Measurements from ENCODE around the gene FOXK1.

The FOXK1 gene

DNA sequence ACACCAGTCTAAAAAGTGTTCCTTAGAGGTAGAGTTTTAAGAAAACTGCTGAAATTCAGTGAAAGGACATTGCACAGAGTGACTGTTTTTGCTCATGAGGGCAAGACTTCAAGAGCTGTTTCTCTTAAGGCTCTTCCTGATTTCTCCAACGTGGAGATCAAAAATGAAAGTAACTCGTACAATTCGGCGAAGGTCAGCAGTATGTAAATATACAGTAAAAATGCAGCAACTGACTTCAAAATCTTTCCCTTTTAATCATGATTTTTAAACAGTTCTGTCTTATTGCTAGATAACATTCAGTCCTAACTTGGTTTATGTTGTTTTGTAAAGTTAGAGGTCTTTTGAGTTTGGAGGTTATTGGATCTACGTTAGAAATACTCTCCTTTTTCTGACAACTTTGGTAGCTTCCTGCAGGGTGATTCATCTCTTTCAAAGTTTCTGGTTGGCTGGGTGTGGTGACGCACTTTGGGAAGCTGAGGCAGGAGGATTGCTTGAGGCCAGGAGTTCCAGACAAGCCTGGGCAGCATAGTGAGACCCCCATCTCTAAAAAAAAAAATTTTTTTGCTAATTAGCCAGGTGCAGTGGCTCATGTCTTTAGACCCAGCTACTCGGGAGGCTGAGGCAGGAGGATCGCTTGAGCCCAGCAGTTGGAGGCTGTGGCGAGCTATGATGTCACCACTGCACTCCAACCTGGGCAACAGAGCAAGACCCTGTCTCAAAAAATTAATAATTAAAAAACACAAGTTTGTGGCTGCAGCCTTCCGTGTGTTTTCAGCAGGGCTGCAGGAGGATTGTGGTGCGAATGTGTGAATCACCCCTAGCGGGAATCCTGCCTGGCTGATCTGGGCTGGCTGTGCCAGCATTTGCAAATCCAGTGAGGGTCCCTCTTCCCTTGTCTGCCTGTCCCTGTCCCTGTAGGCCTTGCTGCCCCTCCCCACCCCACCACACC is 64.2 kb downstream of the FOXK1 start:
- no peak for DNase-seq

GRCh38 chr7:4747013-4747412 is 64.9 kb downstream of the FOXK1 start:
- no peak for DNase-seq

- DNase-seq = no peak
Measured at GRCh38 chr7:4747746-4748145, 65.7 kb downstream of the FOXK1 start.

- no peak for DNase-seq
Measured at GRCh38 chr7:4748231-4748681, 66.2 kb downstream of the FOXK1 start.

- DNase-seq = no peak
Measured at GRCh38 chr7:4749363-4749762, 67.3 kb downstream of the FOXK1 start.

- no peak for DNase-seq
Measured at GRCh38 chr7:4749798-4750197, 67.7 kb downstream of the FOXK1 start.

DNA sequence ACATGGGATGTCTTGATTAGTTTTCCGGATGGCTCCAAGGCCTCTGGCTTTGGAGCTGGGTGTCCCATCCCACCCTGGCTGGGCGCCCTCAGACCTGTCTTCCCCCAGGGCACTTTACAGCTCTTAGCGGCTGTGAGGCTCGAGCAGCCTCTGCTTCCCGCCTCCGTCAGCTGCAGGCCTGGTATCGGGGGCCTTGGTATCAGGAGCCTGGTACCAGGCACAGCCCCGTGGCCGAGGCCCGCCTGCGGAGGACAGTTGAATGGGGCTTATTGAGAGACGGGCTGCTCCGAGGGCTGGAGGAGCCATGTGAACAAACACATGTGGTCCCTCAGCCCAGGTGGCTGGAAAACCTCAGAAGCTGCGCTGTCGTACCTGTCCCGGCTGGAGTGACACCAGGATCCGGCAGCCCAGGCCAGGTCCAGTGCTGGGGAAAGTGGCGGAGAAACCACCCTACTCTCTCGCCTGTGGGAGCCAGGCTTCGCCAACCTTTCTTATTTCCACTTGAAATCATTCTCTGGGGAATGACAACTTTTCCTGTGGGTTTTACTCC is 69.4 kb downstream of the FOXK1 start:
- DNase-seq = no peak

DNA sequence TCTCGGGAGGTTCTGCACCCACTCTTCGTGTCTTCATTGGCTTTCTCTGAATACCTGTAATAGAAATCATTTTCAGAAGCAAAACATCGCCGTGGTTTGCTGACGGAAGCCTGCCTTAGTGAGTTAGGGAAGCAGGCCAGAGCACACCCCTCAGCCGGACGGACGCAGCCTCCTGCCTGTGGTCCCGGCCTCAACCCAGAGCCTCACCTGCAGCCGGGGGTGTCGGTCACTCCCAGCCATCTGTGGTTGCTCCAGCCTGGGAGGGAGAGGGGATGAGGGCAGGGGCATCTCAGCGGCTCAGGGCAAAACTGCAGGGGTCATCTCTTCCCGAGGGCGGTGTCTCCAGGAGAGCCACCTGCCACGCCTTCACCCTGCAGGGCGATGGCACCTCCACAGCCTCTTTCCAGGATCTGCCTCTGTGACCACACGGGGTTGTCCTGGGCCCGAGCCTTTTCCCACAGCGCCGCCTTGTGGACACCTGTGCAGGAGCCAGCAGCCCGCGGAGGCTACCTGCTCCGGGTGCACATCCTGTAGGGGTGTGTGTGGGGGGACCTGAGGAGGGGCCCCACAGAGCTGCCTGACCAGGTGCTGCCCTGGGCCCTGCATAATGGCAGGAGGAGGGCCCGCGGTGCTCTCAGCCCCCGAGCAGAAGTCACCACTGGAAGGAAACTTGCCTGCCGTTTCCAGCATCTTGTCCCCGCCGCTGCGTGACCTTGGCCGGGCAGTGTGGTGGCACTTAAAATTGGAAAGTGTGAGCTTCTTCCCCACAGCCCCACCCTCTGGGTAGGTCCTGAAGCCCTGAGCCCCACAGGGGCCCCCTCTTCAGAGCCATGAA is 71.7 kb downstream of the FOXK1 start:
- no peak for DNase-seq

- no peak for DNase-seq
Measured at GRCh38 chr7:4754433-4755010, 72.4 kb downstream of the FOXK1 start.

DNA sequence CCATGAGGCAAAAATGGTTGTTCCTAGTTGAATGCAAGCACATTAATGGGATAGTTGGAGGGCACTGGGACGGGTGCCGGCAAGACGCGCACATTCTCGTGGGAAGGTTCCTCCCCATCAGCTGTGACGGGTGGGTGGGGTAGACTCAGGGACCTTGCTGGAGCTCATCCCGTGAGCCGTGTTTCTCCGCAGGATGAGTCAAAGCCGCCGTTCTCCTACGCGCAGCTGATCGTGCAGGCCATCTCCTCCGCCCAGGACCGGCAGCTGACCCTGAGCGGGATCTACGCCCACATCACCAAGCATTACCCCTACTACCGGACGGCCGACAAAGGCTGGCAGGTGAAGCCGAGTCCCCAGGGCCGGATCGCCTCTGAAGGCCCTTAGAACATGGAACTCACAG is 73.0 kb downstream of the FOXK1 start:
- DNase-seq = no peak

GRCh38 chr7:4758111-4758510 is 76.0 kb downstream of the FOXK1 start:
- no peak for DNase-seq

DNA sequence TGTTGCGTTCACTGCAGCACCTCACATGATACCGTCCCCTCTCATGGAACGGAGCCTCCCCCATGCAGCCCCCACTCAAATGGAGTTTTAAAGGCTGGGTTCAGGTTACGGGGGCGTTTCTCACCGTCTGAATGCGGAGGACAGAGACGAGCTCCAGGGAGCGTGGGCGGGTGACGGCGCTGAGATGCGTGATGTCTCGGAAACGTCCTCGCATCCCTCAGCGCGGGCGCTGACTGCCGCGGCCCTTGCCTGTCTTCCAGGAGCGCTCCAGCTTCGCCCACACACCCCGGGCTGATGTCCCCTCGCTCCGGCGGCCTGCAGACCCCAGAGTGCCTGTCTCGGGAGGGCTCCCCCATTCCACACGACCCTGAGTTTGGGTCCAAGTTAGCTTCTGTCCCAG is 76.7 kb downstream of the FOXK1 start:
- DNase-seq = no peak

- DNase-seq = no peak
Measured at GRCh38 chr7:4759211-4759610, 77.1 kb downstream of the FOXK1 start.

- no peak for DNase-seq
Measured at GRCh38 chr7:4760952-4761351, 78.9 kb downstream of the FOXK1 start.

- DNase-seq = no peak
Measured at GRCh38 chr7:4762121-4763055, 80.3 kb downstream of the FOXK1 start.

GRCh38 chr7:4763091-4763793 is 81.1 kb downstream of the FOXK1 start:
- DNase-seq = no peak

- no peak for DNase-seq
Measured at GRCh38 chr7:4763794-4764185, 81.7 kb downstream of the FOXK1 start.

- no peak for DNase-seq
Measured at GRCh38 chr7:4764402-4765007, 82.4 kb downstream of the FOXK1 start.

DNA sequence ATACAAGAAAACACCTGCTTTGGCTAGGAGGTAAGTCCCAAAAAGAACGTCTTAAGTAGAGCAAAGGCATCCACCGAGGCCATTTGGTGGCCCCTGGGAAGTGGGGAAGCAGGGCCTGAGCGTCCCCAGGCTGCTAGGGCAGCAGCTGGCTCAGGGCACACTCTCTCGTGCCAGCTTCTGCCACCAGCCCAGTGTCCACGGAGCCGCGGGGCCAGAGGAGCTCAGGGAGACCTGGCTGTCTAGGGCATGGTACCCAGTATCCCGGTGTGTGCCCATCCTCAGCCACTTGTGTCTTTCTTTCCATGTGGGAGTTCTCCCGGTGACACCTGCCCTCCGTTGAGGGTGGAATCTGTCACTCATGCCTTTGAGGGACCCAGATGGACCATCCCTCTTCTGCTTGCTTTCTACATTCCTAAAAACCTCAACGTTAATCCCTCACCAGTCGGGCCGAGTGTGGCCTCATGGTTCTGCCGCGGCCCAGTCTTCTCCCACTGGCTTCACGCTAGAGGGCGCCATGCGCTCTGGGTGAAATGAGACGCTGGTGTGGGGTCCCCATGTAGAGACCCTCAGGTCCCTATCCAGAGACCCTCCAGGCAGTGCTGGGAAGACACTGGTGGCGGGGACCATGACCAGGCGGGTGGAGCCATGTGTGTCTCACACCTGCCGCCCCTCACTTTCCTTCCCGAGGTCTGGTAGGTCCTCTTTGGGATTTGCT is 83.8 kb downstream of the FOXK1 start:
- DNase-seq = no peak
